GM23338 (cell line): ENCODE data around the gene PCP2. TPM values are rescaled to one million over a fixed set of nuclear protein-coding genes. Genes with fewer than 3 reads are reported as not detected.
A peak's percentile ranks its signal among the peaks of the same experiment; 100 is the strongest.

Experiments
- ATAC-seq: fragments of 200-7000 bp; cut with Tn5 transposase; 3 replicates; pipeline ENCODE4 v1.9.1; 2020
- DNase-seq: peaks from one replicate; pipeline ENCODE4 v3.0.0-alpha.2; 2015; ENCODE audit warnings: low spot score
- H2AFZ ChIP-seq: fragments of 200-600 bp; sonication (generic); 2 replicates; pipeline ENCODE4 v1.8.0; 2016; ENCODE audit warnings: antibody characterized with exemption, mild to moderate bottlenecking, moderate library complexity
- H3F3A ChIP-seq: fragments of 200-600 bp; sonication (generic); replicated peaks from 2 replicates; pipeline ENCODE4 v1.8.0; 2017; ENCODE audit warnings: antibody characterized with exemption, mixed run types, low read depth
- H3K27ac ChIP-seq: fragments of 200-600 bp; sonication (generic); 2 replicates; pipeline ENCODE4 v1.6.1; 2016; ENCODE audit warnings: low read depth
- H3K27me3 ChIP-seq: fragments of 200-600 bp; sonication (generic); 2 replicates; pipeline ENCODE4 v1.8.0; 2016; ENCODE audit warnings: mild to moderate bottlenecking, mixed run types, moderate library complexity; ENCODE audit not compliant: insufficient read depth
- H3K36me3 ChIP-seq: fragments of 200-600 bp; sonication (generic); 2 replicates; pipeline ENCODE4 v1.8.0; 2016; ENCODE audit warnings: mild to moderate bottlenecking; ENCODE audit not compliant: insufficient read depth
- H3K4me1 ChIP-seq: fragments of 200-600 bp; sonication (generic); 2 replicates; pipeline ENCODE4 v1.8.0; 2016; ENCODE audit warnings: mild to moderate bottlenecking, moderate library complexity; ENCODE audit not compliant: insufficient read depth
- H3K4me2 ChIP-seq: fragments of 200-600 bp; sonication (generic); 2 replicates; pipeline ENCODE4 v1.7.1; 2017; ENCODE audit warnings: mixed run types
- H3K4me3 ChIP-seq: fragments of 200-600 bp; sonication (generic); 2 replicates; pipeline ENCODE4 v1.6.1; 2016; ENCODE audit warnings: mixed run types
- H3K79me2 ChIP-seq: fragments of 200-600 bp; sonication (generic); replicated peaks from 2 replicates; pipeline ENCODE4 v1.8.0; 2017; ENCODE audit warnings: mild to moderate bottlenecking; ENCODE audit not compliant: insufficient read depth
- H3K9me2 ChIP-seq: fragments of 200-600 bp; sonication (generic); 2 replicates; pipeline ENCODE4 v1.8.0; 2017; ENCODE audit not compliant: insufficient read depth
- H4K20me1 ChIP-seq: fragments of 200-600 bp; sonication (generic); replicated peaks from 2 replicates; pipeline ENCODE4 v1.8.0; 2017; ENCODE audit warnings: mild to moderate bottlenecking; ENCODE audit not compliant: insufficient read depth
- H3K27ac Mint-ChIP-seq: 2 replicates; pipeline ENCODE4 v1.8.0; 2020; ENCODE audit warnings: inconsistent platforms, mild to moderate bottlenecking, moderate library complexity, mixed read lengths
- H3K27me3 Mint-ChIP-seq: 3 replicates; pipeline ENCODE4 v1.8.0; 2022; ENCODE audit warnings: low read depth, mild to moderate bottlenecking, moderate library complexity, mixed read lengths, inconsistent platforms; ENCODE audit not compliant: insufficient read depth, poor library complexity
- H3K36me3 Mint-ChIP-seq: 3 replicates; pipeline ENCODE4 v1.8.0; 2021; ENCODE audit warnings: low read depth, mild to moderate bottlenecking, inconsistent platforms, moderate library complexity, mixed read lengths
- H3K4me1 Mint-ChIP-seq: 3 replicates; pipeline ENCODE4 v1.8.0; 2020; ENCODE audit warnings: mild to moderate bottlenecking, inconsistent platforms, mixed read lengths
- H3K4me3 Mint-ChIP-seq: 3 replicates; pipeline ENCODE4 v1.8.0; 2021; ENCODE audit warnings: moderate library complexity, mild to moderate bottlenecking, inconsistent platforms, mixed read lengths
- H3K9me3 Mint-ChIP-seq: 3 replicates; pipeline ENCODE4 v1.8.0; 2020; ENCODE audit warnings: moderate library complexity, mild to moderate bottlenecking, inconsistent platforms, mixed read lengths
- CREB1 ChIP-seq: fragments of 250-450 bp; sonication (Bioruptor Pico); IDR thresholded peaks from 2 replicates; pipeline ENCODE4 v1.5.0; 2020; ENCODE audit warnings: low read depth, mild to moderate bottlenecking, moderate library complexity
- CTCF ChIP-seq, 2 experiments: fragments of 200-600 bp in 1 of 2; sonication (generic) in 1 of 2; conservative IDR thresholded peaks; 2 replicates each; pipeline versions ENCODE4 v1.5.1 to v1.6.1; 2016 to 2017; ENCODE audit warnings: antibody characterized with exemption in 2 of 2, low read depth in 2 of 2, mild to moderate bottlenecking in 2 of 2, moderate library complexity in 1 of 2
- ETS1 ChIP-seq: IDR thresholded peaks from 2 replicates; pipeline ENCODE4 v1.6.1; 2016; ENCODE audit warnings: antibody characterized with exemption
- EZH2 ChIP-seq: fragments of 200-600 bp; sonication (generic); IDR thresholded peaks from one replicate; pipeline ENCODE4 v1.8.0; 2017; ENCODE audit warnings: antibody characterized with exemption, mild to moderate bottlenecking, low read depth; ENCODE audit not compliant: unreplicated experiment
- EZH2phosphoT487 ChIP-seq: fragments of 200-600 bp; sonication (generic); IDR thresholded peaks from one replicate; pipeline ENCODE4 v1.8.1; 2018; ENCODE audit warnings: antibody characterized with exemption; ENCODE audit not compliant: unreplicated experiment
- JUNB ChIP-seq: IDR thresholded peaks from one replicate; pipeline ENCODE4 v1.6.1; 2016; ENCODE audit warnings: antibody characterized with exemption; ENCODE audit not compliant: unreplicated experiment
- NANOG ChIP-seq: IDR thresholded peaks from 2 replicates; pipeline ENCODE4 v1.6.1; 2016; ENCODE audit warnings: antibody characterized with exemption, borderline replicate concordance
- REST ChIP-seq: IDR thresholded peaks from one replicate; pipeline ENCODE4 v1.6.1; 2018; ENCODE audit warnings: antibody characterized with exemption; ENCODE audit not compliant: unreplicated experiment
- STAT1 ChIP-seq: IDR thresholded peaks from one replicate; pipeline ENCODE4 v1.6.1; 2016; ENCODE audit warnings: antibody characterized with exemption; ENCODE audit not compliant: unreplicated experiment
- ZNF114 ChIP-seq: fragments of 250-450 bp; sonication (Bioruptor Pico); IDR thresholded peaks from 2 replicates; pipeline ENCODE4 v1.5.0; 2020; ENCODE audit warnings: mild to moderate bottlenecking, moderate library complexity
- ZNF331 ChIP-seq: fragments of 250-450 bp; sonication (Bioruptor Pico); IDR thresholded peaks from 2 replicates; pipeline ENCODE4 v1.5.0; 2020; ENCODE audit warnings: low read depth, mild to moderate bottlenecking, moderate library complexity
- polyA plus RNA-seq: library from polyadenylated mRNA; unstranded; fragments of >200 nt; fragmentation: Nextera tagmentation; extraction: Ambion mirVana; gene quantifications from 2 replicates; pipeline ENCODE4 v1.2.1, GENCODE V29; 2016
- total RNA-seq: library from RNA; depleted of rRNA; stranded (reverse); fragments of >200 nt; shearing (Covaris generic); gene quantifications from 2 replicates; pipeline ENCODE4 v1.2.3, GENCODE V29; 2014

The PCP2 gene
- total and polyA plus RNA-seq, 2 experiments from 2014 or later = not detected

GRCh38 chr19:7668842-7669241 is 35.3 kb upstream of the PCP2 start, which contains the start of gene RETN:
Gene RETN, plus strand, starts transcription at chr19:7669049. Its CDS starts 278 bp downstream, at chr19:7669327.
- Histone ChIP-seq H3K27me3 (peaks cover 46% of the 10 kb centered on the region), H3F3A (no peaks in the 10 kb centered on the region), H2AFZ (peak within 1 kb of the TSS; percentile 66; the same call in 1 of the 2 replicates), H3K4me1 (no peaks in the 10 kb centered on the region; the same call in 1 of the 2 replicates), H3K79me2 (no peaks in the 10 kb centered on the region), H4K20me1 (no peaks in the 10 kb centered on the region), H3K36me3 (no peaks in the 10 kb centered on the region), H3K4me3 (peak within 1 kb of the TSS; percentile 79), H3K4me2 (peak within 1 kb of the TSS; percentile 92), H3K9me2 (no peaks in the 10 kb centered on the region), H3K27ac (no peak within 1 kb of the TSS)
- no peak for TF ChIP-seq EZH2phosphoT487
- no peak for TF ChIP-seq NANOG
- TF ChIP-seq REST = no peak
- no peak for TF ChIP-seq CREB1 (CRISPR knock-in tag)
- TF ChIP-seq CTCF (conservative IDR thresholded peaks at IDR 0.05; ENCODE audit: low read depth in 2 of 2) = no peak
- Mint-ChIP-seq H3K9me3 (peaks cover 6% of the 10 kb centered on the region), H3K27me3 (peaks cover 37% of the 10 kb centered on the region), H3K27ac (no peak within 1 kb of the TSS), H3K4me1 (peaks cover 8% of the 10 kb centered on the region; the same call in 2 of the 3 replicates), H3K4me3 (peak within 1 kb of the TSS; percentile 89), H3K36me3 (no peaks in the 10 kb centered on the region)
- no peak for DNase-seq
- no peak for ATAC-seq

GRCh38 chr19:7665076-7665475 is 31.6 kb upstream of the PCP2 start:
- peaks cover 6% of the 10 kb centered on the region; the same call in 2 of the 3 replicates for H3K9me3 Mint-ChIP-seq
- H3K79me2 ChIP-seq = no peaks in the 10 kb centered on the region
- H3K27ac ChIP-seq = no peak overlapping the region
- H3K4me1 Mint-ChIP-seq = peaks cover 4% of the 10 kb centered on the region; the same call in 1 of the 3 replicates
- H3K27me3 Mint-ChIP-seq = peaks cover 17% of the 10 kb centered on the region
- H3K9me2 ChIP-seq = no peaks in the 10 kb centered on the region
- ATAC-seq = no peak
- no peak overlapping the region for H2AFZ ChIP-seq
- H3K4me2 ChIP-seq = no peak overlapping the region
- no peaks in the 10 kb centered on the region for H3F3A ChIP-seq
- no peaks in the 10 kb centered on the region for H4K20me1 ChIP-seq
- no peak overlapping the region for H3K4me3 Mint-ChIP-seq
- no peaks in the 10 kb centered on the region for H3K36me3 ChIP-seq
- no peaks in the 10 kb centered on the region; the same call in 1 of the 2 replicates for H3K4me1 ChIP-seq
- DNase-seq = no peak
- H3K36me3 Mint-ChIP-seq = no peaks in the 10 kb centered on the region
- H3K4me3 ChIP-seq = no peak overlapping the region
- H3K27ac Mint-ChIP-seq = no peak overlapping the region
- peaks cover 28% of the 10 kb centered on the region for H3K27me3 ChIP-seq
- TF ChIP-seq ZNF114 (CRISPR knock-in tag) = no peak
- no peak for TF ChIP-seq REST
- no peak for TF ChIP-seq NANOG
- TF ChIP-seq JUNB = no peak
- no peak for TF ChIP-seq ZNF331
- TF ChIP-seq EZH2phosphoT487 = no peak
- no peak for TF ChIP-seq STAT1
- no peak for TF ChIP-seq EZH2
- TF ChIP-seq ETS1 = no peak
